ENCODE measurements around the gene RALA. TPM values are rescaled to one million over a fixed set of nuclear protein-coding genes. Genes with fewer than 3 reads are reported as not detected.

The RALA gene
- total and polyA plus RNA-seq, 10 of the 15 experiments (the other 5 are each of a cell fraction or from before 2014, with no cell fraction given) = 7.5 to 53.3 (median 23.1) TPM

DNA sequence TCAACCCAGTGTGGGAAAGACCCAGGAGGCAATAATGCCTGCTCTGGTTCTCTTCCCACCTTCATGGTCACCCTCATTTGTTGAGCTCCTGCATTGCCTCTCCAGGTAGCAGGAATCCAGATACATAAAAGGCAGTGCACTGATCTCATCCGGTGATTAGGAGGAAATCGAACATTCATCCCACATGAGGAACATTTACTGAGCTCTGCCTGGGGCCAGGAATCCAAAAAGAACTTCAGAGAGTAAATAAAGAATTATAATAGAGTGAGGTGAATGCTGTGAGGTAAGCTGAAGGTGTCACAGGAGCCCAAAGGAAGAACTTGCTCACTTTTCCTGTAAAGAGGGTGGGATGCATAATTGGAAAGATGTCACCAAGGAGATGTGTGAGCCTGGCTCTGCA, 121.2 kb downstream of the RALA start (continued):
- TF ChIP-seq, protein P1, sequence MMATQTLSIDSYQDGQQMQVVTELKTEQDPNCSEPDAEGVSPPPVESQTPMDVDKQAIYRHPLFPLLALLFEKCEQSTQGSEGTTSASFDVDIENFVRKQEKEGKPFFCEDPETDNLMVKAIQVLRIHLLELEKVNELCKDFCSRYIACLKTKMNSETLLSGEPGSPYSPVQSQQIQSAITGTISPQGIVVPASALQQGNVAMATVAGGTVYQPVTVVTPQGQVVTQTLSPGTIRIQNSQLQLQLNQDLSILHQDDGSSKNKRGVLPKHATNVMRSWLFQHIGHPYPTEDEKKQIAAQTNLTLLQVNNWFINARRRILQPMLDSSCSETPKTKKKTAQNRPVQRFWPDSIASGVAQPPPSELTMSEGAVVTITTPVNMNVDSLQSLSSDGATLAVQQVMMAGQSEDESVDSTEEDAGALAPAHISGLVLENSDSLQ (IDR thresholded peaks at IDR 0.05) = no peak
- no peak for TF ChIP-seq HDGF (IDR thresholded peaks at IDR 0.05)

DNA sequence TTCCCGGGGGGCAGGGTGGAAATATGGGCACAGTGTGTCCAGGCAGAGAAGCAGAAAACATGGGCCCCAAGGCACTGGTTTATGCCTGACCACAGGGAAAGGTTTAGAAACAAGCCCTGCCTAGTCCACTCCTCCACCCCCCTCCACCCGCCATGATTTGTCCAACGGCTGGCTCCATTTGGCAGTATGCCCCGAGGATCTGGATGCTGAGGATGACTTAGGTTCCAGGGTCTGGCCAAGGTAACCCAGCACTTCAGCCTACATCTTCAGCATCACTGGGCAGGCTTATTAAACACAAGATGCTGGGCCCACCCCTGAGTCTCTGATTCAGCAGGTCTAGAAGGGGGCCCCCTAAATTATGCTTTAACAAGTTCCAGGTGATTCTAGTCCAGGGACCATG, 121.9 kb downstream of the RALA start:
- no peak overlapping the region for H3K4me3 ChIP-seq
- in situ Hi-C loops (cut with MboI) = loop anchor here (5.0 to 25.0 kb wide), 2 partner anchors 163 to 1383 kb away; no protein-coding TSS in a partner anchor
- H2AFZ ChIP-seq (ENCODE audit: control insufficient read depth, low read depth, low read length) = no peak overlapping the region
- no peak for TF ChIP-seq ZZZ3 (IDR thresholded peaks at IDR 0.05; ENCODE audit: control insufficient read depth, insufficient read length, low read depth)
- TF ChIP-seq CBX3 (IDR thresholded peaks at IDR 0.05; ENCODE audit: borderline replicate concordance, low read depth) = no peak
- no peak for TF ChIP-seq HCFC1 (IDR thresholded peaks at IDR 0.05; ENCODE audit: low read length)
- TF ChIP-seq ATF7 (IDR thresholded peaks at IDR 0.05; ENCODE audit: low read depth) = no peak
- TF ChIP-seq, protein P2, sequence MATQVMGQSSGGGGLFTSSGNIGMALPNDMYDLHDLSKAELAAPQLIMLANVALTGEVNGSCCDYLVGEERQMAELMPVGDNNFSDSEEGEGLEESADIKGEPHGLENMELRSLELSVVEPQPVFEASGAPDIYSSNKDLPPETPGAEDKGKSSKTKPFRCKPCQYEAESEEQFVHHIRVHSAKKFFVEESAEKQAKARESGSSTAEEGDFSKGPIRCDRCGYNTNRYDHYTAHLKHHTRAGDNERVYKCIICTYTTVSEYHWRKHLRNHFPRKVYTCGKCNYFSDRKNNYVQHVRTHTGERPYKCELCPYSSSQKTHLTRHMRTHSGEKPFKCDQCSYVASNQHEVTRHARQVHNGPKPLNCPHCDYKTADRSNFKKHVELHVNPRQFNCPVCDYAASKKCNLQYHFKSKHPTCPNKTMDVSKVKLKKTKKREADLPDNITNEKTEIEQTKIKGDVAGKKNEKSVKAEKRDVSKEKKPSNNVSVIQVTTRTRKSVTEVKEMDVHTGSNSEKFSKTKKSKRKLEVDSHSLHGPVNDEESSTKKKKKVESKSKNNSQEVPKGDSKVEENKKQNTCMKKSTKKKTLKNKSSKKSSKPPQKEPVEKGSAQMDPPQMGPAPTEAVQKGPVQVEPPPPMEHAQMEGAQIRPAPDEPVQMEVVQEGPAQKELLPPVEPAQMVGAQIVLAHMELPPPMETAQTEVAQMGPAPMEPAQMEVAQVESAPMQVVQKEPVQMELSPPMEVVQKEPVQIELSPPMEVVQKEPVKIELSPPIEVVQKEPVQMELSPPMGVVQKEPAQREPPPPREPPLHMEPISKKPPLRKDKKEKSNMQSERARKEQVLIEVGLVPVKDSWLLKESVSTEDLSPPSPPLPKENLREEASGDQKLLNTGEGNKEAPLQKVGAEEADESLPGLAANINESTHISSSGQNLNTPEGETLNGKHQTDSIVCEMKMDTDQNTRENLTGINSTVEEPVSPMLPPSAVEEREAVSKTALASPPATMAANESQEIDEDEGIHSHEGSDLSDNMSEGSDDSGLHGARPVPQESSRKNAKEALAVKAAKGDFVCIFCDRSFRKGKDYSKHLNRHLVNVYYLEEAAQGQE (IDR thresholded peaks at IDR 0.05; ENCODE audit: low read depth, low read length) = no peak
- no peak for TF ChIP-seq MYB (IDR thresholded peaks at IDR 0.05; ENCODE audit: borderline replicate concordance, low read depth, low read length)
- 100% methylated on average over 4 of the region's 4 CpGs for WGBS (ENCODE audit: insufficient coverage, insufficient replicate concordance, low lambda C conversion rate, missing lambda C conversion rate)
- no TSS peak for BruUV-seq (replicated peaks)
- no peak for FAIRE-seq
- no peaks in the 10 kb centered on the region for H3K27me3 ChIP-seq (replicated peaks in 1 of 2; ENCODE audit: control insufficient read depth in 2 of 2, insufficient read depth in 2 of 2, low read length in 1 of 2)
- intact Hi-C loops (cut with micrococcal nuclease; ENCODE audit: unreplicated experiment) = no loop called here
- peaks cover 6% of the 10 kb centered on the region for H3K4me1 ChIP-seq (ENCODE audit: control insufficient read depth, insufficient read depth, low read length)
- no peak overlapping the region for H3K9ac ChIP-seq (ENCODE audit: control insufficient read depth, insufficient read depth, low read length)
- POLR2A ChIA-PET = interaction anchor here (0.8 to 3.5 kb wide), 3 partner anchors 12 to 1002 kb away, joined by 3 to 15 read pairs (median 3); no protein-coding TSS in a partner anchor
- H3K9me3 ChIP-seq (replicated peaks; ENCODE audit: control insufficient read depth, insufficient read depth, low read length) = no peaks in the 10 kb centered on the region
- peaks cover 2% of the 10 kb centered on the region for H3K79me2 ChIP-seq (ENCODE audit: control insufficient read depth, insufficient read depth, low read length)
- H3K27ac ChIP-seq (ENCODE audit: control insufficient read depth, insufficient read depth) = no peak overlapping the region
- no peak for ATAC-seq
- no peaks in the 10 kb centered on the region for H4K20me1 ChIP-seq (ENCODE audit: control insufficient read depth, insufficient read depth)
- no peak overlapping the region for H3K4me2 ChIP-seq (ENCODE audit: control insufficient read depth, insufficient read depth)
- SMC1A ChIA-PET (ENCODE audit: uncharacterized antibody, unreplicated experiment) = interaction anchor here (0.8 to 13.1 kb wide), 14 partner anchors 9 to 187 kb away, joined by 3 to 366 read pairs (median 5); no protein-coding TSS in a partner anchor
- RAD21 ChIA-PET (ENCODE audit: unreplicated experiment) = interaction anchor here (1.1 to 20.6 kb wide), 5 partner anchors 10 to 165 kb away, joined by 3 to 410 read pairs (median 7); no protein-coding TSS in a partner anchor
- CTCF ChIA-PET = interaction anchor here (0.6 to 15.4 kb wide), 16 partner anchors 10 to 1171 kb away, joined by 3 to 612 read pairs (median 4); partner anchors contain the start of gene RALA
- DNase-seq (ENCODE audit: low read depth, low spot score) = no peak
- peaks cover 0 to 2% of the 10 kb centered on the region in 2 experiments for H3K36me3 ChIP-seq (ENCODE audit: control insufficient read depth in 2 of 2, insufficient read depth in 2 of 2, low read length in 1 of 2)
